HG03378 (cell line): ENCODE measurements around the gene CNPY4.
A peak's percentile ranks its signal among the peaks of the same experiment; 100 is the strongest.
"Not testable (repeated sequence)": the region's sequence is repeated elsewhere in the genome, so short reads cannot be mapped to it uniquely, and the experiment has no call there.

Source experiments
- ATAC-seq: cut with Tn5 transposase; IDR thresholded peaks from one replicate; pipeline ENCODE4 v1.9.1; 2021; ENCODE audit warnings: mild to moderate bottlenecking, moderate library complexity; ENCODE audit not compliant: unreplicated experiment

The CNPY4 gene

GRCh38 chr7:100146350-100146749 lies 26.9 kb downstream of the CNPY4 start:
- ATAC-seq, result not testable (repeated sequence)

DNA sequence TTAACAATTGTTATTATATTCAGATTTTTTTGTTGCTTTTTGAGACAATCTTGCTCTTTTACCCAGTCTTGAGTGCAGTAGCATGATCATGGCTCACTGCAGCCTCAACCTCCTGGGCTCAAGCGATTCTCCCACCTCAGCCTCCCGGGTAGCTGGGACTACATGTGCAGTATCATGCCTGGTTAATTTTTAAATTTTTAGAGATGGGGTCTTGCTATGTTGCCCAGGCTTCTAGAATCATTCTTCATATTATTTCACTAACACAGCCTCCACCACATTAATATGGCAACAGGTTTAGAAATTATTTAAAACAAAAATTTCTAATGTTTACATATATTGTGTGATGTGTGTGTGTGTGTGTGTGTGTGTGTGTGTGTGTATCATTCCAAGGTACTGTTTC lies 27.8 kb downstream of the CNPY4 start:
- no peak for ATAC-seq

DNA sequence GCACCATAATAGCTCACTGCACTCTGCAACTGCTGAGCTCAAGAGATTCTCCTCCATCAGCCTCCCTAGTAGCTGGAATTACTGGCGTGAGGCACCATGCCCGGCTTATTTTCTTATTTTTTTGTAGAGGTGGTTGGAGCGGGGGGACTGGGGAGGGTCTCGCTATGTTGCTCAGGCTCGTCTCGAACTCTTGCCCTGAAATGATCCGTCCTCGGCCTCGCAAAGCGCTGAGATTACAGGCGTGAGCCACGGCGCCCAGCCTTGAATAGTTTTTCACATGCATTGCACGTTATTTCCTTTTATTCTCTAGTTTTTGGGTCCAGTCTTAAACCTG lies 28.8 kb downstream of the CNPY4 start:
- ATAC-seq, result no peak

DNA sequence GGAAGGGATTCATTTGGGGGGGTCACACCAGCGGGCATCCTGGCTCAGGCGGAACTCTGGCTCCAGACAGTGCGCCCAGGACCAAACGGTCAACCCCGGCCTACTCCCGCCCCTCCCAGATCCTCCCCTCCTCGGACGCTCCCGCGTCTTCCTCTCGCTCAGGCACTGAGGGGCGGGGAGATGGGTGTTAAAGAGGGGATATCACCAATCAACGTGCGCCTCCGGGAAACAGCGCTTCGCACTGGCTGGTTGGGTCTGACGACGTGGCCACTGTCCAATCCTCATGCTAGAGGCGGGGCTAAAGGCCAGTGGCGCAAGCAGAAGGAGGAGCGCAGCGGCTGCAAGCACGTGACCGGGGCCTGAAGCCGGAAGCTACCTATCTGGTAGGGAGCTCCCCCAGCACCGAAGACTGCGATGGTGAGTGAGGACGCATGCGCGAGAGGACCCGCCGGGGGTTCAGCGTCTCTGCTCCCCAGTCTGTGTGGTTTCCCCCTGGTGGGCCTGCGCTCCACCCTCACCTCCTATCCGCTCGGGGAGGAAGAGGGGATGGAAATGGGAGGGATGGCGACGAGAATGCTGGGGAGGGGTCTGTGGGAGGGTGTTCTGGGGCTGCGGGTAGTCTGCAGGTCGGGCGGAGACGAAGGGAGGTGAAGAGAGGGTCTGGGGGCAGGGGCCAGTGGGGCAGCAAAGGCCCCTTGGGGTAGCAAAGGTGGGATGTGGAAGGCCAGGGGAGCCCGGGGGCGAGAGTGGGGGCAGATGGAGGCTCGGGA lies 29.3 kb downstream of the CNPY4 start, which contains the start of gene LAMTOR4:
TSS of gene LAMTOR4 (plus strand) at position 360 of the 770 bp plus-strand sequence. CDS start at position 415, 55 bp downstream.
- peak; percentile 98 for ATAC-seq

GRCh38 chr7:100152404-100152803 lies 33.0 kb downstream of the CNPY4 start:
- no peak for ATAC-seq

DNA sequence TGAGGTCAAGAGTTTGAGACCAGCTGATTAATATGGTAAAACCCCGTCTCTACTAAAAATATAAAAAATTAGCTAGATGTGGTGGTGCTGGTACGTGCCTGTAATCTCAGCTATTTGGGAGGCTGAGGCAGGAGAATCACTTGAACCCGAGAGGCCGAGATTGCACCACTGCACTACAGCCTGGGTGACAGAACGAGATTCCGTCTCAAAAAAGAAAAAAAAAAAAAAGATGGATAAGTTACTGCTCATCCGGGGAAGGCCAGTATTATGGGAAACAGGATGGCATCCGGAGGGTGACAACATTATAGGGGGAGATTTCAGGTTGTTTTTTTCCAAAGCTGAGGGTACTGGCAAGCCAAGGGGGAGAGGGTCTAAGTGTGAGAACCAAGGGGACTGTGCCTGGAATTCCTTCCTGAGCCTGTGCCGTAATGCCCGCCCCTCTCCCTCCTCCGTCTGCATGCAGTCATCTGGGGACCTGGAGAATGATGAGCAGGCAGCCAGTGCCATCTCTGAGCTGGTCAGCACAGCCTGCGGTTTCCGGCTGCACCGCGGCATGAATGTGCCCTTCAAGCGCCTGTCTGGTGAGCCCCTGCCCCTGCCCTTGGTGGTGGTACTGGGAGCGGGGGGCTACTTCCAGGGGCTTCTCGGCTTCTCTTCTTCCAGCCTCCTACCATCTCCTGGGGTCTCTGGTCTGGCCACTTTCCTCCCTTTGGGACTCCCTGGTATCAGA lies 33.7 kb downstream of the CNPY4 start:
- ATAC-seq, result no peak

DNA sequence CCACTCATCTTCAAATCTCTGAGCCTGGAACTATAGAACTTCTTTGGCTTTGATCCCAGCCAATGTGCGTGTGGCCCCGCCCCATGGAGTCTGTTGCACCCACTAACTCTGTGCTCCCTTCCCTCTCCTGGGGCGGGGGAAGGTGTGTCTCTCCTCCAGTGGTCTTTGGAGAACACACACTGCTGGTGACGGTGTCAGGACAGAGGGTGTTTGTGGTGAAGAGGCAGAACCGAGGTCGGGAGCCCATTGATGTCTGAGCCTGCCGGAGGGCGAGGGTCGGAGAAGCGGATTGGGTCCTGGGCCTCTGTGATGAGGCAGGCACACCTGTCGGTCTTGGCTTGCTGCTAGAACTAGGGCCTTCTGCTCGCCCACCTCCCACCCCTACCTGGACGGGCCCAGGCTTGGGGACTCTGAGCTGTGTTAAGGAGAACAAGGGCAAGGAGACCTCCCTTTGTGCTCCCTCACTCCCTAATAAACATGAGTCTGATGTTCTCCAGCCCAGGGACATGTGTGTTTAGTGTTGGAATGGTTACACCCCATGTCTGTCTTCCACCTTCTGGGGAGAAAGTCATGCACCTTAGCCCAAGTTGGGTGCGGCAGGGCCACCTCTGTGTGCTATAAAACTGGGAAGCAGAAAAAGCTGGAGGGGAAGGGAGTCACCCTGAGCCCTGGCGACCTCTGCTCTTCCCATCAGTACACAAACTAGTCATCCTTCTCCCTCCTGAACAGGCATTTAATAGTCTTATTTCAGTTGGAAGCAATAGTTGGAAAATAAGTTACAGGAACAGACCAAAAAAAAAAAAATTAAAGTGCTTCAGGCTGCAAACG lies 34.5 kb downstream of the CNPY4 start:
- ATAC-seq, result no peak

DNA sequence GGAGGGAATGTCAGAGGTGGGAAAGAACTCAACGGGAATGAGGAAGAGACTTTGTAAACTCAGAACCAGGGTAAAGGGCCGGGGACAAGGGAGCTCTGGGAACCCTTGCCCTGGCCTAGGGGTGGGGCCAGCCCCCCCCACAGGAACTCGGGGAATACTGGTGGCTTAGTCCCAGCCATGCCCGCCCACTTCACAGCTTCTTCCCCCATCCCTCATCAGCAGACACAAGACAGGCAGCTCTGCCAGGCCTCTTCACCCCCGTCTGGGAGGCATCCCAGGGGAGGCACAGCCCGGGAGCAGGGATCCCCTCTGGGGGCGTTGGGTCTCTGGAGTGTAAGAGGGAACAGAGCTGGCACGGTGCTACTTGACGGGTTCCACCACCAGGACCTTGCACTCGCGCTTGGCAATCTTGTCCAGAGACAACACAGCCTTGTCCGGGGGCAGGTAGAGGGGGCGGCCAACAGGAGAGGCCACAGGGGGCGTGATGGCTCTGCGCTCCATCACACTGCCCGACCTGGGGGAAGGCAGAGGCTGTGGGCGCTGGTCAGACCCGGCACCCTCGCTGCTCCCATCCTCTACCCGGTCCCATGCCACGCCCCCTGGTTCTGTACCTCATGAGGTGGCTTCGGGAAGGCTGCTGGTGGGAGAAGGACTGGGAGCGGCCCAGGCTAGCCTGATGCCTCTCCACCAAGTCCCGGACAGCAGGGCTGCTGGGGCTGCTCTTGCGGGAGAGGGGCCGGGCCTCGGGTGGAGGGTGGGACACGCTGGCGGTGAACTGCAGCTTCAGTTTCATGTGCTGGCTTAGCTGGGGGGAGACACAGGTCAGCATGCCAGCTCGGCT lies 35.4 kb downstream of the CNPY4 start:
- ATAC-seq, result no peak

- no peak for ATAC-seq
Observed at GRCh38 chr7:100155553-100156317, 36.3 kb downstream of the CNPY4 start.

- ATAC-seq, result no peak
Observed at GRCh38 chr7:100156331-100157068, 37.1 kb downstream of the CNPY4 start.

DNA sequence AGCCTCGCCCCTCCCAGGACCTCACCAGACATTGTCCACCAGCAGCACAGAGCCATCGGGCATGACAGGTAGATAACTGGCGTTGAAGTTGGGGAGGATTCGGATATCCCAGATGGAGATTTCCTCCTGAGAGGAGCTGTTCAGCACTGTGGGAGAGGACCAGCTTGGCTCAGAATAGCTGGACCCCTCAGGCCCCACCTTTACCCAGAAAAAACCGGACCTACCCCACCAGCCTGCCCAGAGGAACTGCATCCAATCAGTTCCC lies 37.6 kb downstream of the CNPY4 start:
- ATAC-seq, result no peak

DNA sequence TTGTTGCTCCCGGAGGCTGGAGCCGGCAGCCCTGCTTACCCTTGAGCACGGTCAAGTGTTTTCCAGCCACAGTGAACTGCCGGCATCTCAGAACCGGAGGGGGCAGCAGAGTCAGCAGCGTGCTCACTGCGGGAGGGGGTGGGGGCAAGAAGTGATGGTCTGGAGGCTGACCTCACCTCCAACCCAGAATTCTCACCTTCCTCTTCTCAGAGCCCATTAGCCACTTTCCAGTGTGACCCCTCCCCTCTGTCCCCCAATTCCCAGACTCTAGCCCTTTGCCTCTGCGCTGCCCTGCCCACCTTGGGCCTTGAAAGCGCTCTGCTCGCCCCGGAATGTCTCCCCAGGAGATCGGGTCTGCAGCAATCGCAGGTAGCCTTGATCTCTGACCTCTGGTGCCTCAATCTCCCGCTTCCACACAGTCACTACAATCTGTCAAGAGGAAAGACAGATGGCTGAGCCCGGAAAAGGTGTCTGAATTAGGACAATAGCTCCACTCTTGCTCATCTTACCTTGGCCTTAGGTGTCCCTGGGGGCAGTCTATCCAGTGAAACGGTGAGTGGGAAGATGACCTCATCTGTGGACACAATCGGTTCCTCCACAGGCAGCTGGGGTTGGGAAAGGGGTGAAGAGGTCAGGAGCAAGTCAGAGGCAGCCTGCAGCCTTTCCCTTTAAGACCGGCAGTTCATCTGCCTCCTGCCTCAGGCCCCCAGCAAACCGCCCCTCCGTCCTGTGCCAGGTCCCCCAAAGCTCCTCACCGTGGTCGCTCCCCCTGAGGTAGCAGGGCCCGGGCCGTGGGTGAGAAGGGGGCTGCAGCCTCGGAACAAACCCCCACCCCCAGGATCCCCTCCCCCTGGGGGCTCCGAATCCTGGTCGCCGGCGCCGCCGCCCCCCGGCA lies 38.1 kb downstream of the CNPY4 start:
- ATAC-seq, result no peak

- peak; percentile 49 for ATAC-seq
Observed at GRCh38 chr7:100158229-100159098, 39.0 kb downstream of the CNPY4 start, which contains the start of gene TRAPPC14. Gene TRAPPC14, minus strand, starts transcription at chr7:100158723. Its CDS starts 224 bp downstream, at chr7:100158499.

DNA sequence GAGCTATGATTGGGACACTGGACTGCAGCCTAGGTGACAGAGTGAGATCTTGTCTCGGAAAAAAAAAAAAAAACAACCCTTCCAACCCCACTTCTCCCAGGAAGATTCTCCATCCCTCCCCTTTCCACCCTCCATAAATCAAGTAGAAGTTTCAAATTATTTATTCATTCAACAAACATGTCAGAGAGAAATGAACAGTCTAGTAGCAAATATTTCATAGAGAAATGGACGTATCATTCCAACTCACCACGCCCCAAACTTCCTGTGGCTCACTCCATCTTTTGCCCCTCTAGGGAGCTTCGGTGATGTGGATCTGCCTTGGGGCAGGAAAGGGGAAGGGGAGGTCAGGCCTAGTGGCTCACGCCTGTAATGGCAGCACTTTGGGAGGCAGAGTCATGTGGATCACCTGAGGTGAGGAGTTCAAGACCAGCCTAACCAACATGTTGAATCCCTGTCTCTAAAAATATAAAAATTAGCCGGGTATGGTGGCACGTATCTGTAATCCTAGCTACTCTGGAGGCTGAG lies 39.7 kb downstream of the CNPY4 start:
- ATAC-seq, result no peak

DNA sequence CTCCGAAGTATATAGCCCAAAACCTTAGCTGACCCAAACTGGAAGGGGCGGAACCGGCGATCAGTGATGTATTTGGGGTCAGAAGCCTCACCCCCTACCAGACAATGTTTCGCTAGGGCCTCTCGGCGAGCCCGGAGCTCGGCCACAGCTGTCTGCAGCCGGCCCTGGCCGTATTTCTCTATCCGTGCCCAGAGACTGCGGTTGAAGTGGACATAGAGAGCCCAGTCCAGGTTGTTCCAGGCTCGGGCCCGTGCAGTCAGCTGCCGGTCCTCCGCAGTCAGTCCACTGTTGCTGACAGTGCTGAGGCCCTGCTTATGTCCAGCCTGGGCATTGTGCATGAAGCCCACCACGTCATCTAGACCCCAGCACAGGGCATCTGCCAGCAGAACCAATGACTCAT lies 40.6 kb downstream of the CNPY4 start:
- no peak for ATAC-seq

- ATAC-seq, result no peak
Observed at GRCh38 chr7:100163006-100163531, 43.6 kb downstream of the CNPY4 start.

DNA sequence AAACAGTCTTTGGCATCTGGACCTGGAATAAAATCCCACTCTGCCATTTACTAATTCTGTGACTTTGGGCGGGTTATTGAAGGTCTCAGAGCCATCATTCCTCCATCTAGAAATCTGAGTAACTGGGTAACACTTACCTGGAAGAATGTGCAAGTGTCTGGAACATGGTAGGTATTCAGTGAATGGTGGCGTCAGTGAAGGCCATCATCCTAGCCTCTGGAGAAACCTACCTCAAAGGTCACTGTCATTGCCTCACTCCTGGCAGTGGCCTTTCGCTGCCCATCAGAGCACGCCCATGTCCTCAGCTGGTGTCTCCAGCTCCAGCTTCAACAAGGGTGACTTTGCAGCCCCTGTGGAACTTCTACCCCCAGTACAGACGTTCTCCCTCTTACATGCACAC lies 44.4 kb downstream of the CNPY4 start:
- ATAC-seq, result no peak
